ENCODE measurements around the gene VASN. TPM values are rescaled to one million over a fixed set of nuclear protein-coding genes. Genes with fewer than 3 reads are reported as not detected.

Gene VASN
- total RNA-seq, 1 donor from 2014 or later, result 33.7 TPM

GRCh38 chr16:4378999-4379690, 7.5 kb downstream of the VASN start:
- no peak overlapping the region for H3K4me3 ChIP-seq (ENCODE audit: low read depth, low read length)
- no peak for TF ChIP-seq CTCF (conservative IDR thresholded peaks at IDR 0.05; ENCODE audit: low read depth, low read length)
- no peak for DNase-seq (ENCODE audit: low read depth)

GRCh38 chr16:4380119-4381063, 8.7 kb downstream of the VASN start:
- no peak for TF ChIP-seq CTCF (conservative IDR thresholded peaks at IDR 0.05; ENCODE audit: low read depth, low read length)
- no peak for DNase-seq (ENCODE audit: low read depth)

GRCh38 chr16:4381072-4381934, 9.7 kb downstream of the VASN start:
- no peak for TF ChIP-seq CTCF (conservative IDR thresholded peaks at IDR 0.05; ENCODE audit: low read depth, low read length)
- no peak overlapping the region for H3K4me3 ChIP-seq (ENCODE audit: low read depth, low read length)
- no peak for DNase-seq (ENCODE audit: low read depth)

More at GRCh38 chr16:4380119-4381063, 8.7 kb downstream of the VASN start:
- H3K4me3 ChIP-seq (ENCODE audit: low read depth, low read length), result no peak overlapping the region

- DNase-seq (ENCODE audit: low read depth), result no peak
- TF ChIP-seq CTCF (conservative IDR thresholded peaks at IDR 0.05; ENCODE audit: low read depth, low read length), result no peak
- no peak overlapping the region for H3K4me3 ChIP-seq (ENCODE audit: low read depth, low read length)
These were observed 10.5 kb downstream of the VASN start for GRCh38 chr16:4381935-4382794.

- TF ChIP-seq CTCF (conservative IDR thresholded peaks at IDR 0.05; ENCODE audit: low read depth, low read length), result no peak
- H3K4me3 ChIP-seq (ENCODE audit: low read depth, low read length), result no peak overlapping the region
- no peak for DNase-seq (ENCODE audit: low read depth)
These were observed 11.2 kb downstream of the VASN start for GRCh38 chr16:4382795-4383357.
